NCI-H2107 treated with DMSO at 0.1 percent for 48 hours (cell line): ENCODE measurements around the gene TSTD2.
A peak's percentile ranks its signal among the peaks of the same experiment; 100 is the strongest.
"Not testable (repeated sequence)": the region's sequence is repeated elsewhere in the genome, so short reads cannot be mapped to it uniquely, and the experiment has no call there.

Experiments used
- DNase-seq: peaks from one replicate; lab custom pipeline; 2025; ENCODE audit not compliant: unreplicated experiment; lab: John Stamatoyannopoulos, UW

TSTD2 gene

GRCh38 chr9:97632248-97632984 lies 752 bp downstream of the TSTD2 start:
- DNase-seq: peak; percentile 75

DNA sequence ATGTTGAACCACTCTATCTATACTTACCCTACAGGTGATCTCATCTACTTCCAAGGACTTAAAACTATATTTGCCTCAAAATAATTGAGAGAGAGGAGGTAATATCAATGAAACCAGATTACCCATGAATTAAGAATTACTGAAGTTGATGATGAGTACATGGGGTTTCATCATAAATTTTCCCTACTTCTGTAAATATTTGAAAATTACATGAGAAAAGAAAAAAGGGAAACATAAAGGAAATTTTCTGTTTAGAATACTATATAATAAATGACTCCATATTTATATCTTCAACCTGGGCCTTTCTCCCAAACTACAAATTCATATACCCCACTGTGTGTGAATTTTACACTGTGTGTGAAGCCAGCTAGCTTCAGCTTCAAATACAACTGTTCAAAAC lies 2.6 kb downstream of the TSTD2 start:
- DNase-seq: no peak

DNA sequence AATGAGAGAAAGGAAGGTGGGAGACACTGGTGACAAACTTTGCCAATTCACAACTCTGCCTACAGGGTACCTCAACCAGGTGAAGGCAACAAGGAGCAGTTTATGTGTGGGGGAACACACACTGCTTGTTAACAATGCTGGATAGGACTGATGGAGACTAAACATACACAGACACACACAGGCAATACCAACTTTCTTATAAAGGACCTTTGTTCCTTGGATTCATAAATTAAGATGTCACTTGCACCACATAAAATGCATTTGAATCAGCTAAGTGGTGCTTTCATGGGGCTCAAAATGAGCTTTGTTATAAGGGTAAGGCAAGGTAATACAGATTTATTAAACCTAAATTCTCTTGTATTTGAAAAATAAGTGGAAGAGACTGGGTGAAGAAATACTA lies 4.0 kb downstream of the TSTD2 start:
- no peak for DNase-seq

DNA sequence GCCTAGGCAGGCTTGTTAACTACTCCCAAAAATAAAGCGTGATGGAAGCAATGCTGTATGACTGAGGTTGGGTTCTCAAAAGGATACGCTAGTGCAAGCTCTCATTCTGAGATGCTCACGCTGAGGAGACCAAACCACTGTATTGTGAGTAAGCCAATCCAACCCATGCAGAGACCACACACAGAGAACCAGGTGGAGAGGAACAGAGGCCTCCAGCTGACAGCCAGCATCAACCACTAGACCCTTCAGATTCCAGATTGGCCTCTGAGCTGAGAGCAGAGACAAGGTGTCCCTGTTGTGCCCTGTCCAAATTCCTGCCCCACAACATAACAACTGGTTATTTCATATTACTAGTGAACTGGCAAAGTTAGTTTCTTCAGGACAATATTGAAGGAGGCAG lies 4.5 kb downstream of the TSTD2 start:
- peak; percentile 26 for DNase-seq

GRCh38 chr9:97627624-97628023 lies 5.5 kb downstream of the TSTD2 start:
- DNase-seq: no peak

DNA sequence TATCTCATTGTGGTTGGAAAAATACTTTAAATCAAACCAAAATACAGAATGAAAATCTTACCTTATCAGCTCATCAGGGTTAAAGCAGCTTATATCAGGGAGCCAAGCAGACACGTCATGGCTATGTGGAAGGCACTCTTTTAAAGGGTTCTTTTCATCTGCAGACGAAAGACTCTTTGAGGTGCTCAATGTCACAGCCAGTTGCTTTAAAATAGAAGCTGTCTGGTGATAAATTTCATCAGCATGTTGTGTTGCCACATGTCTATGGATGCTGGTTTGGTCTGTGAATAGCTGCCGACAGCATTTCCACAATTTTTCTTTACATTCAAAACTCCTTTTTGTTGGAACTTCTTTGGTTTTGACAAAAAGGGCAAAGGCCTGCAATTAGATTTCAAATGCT lies 7.5 kb downstream of the TSTD2 start:
- no peak for DNase-seq

DNA sequence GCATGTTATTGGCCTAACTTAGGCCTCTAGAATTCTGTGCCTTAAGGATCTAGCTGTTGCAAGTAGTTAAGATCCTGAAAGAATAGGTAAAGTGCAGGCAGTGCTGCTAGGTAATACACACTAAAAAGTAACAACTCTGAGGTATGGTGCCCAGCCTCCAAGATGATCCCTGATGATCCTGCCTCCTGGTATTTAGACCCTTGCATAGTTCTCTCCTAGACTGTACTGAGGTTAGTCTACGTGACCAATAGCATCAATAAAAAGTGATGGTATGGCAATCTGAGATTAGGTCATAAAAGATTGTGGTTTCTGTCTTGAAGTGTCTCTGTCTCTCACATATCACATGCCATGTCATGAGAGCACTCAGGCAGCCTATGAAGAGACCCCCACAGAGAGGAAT lies 9.2 kb downstream of the TSTD2 start:
- DNase-seq: no peak

- DNase-seq: not testable (repeated sequence)
Observed at GRCh38 chr9:97622483-97622882, 10.7 kb downstream of the TSTD2 start.

DNA sequence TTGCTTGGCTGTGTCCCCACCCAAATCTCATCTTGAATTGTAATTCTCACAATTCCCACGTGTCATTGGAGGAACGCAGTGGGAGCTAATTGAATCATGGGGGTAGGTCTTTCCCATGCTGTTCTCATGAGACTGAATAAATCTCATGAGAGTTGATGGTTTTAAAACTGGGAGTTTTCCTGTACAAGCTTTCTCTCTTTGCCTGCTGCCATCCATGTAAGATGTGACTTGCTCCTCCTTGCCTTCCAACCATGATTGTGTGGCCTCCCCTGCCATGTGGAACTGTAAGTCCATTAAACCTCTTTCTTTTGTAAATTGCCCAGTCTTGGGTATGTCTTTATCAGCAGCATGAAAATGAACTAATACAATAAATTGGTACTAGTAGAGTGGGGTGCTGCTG lies 13.1 kb downstream of the TSTD2 start:
- not testable (repeated sequence) for DNase-seq

- no peak for DNase-seq
Observed at GRCh38 chr9:97617939-97618416, 15.2 kb downstream of the TSTD2 start.

DNA sequence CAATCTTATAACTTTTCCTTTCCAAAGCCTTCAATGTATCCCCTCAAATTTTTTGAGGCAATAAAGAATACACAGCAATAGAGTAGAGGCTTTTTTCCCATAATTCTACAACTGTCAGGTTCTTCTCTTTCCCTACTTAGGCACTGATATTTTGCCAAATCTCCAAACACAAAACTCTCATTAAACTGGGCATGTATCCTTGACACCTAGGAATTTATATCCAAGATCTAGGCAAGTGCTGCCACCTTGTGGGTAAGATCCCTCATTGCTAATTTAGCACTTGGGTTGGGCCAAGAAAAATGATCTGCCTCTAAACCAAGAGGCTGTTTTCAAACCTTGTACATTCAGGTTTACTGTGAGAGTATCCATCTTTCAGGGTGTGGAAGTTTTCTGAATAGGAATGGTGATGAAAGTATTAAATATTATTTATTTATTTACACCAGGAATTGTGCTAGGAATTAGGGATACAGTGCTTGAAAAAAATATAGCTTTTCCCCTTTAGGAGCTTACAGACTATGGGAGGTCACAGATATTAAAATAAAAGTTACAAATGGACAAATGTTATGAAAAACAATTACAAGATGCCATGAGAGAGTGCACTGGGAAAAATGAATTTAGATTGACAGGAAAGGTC lies 17.6 kb downstream of the TSTD2 start:
- peak; percentile 32 for DNase-seq

GRCh38 chr9:97604901-97605645 lies 28.1 kb downstream of the TSTD2 start:
- DNase-seq: no peak

DNA sequence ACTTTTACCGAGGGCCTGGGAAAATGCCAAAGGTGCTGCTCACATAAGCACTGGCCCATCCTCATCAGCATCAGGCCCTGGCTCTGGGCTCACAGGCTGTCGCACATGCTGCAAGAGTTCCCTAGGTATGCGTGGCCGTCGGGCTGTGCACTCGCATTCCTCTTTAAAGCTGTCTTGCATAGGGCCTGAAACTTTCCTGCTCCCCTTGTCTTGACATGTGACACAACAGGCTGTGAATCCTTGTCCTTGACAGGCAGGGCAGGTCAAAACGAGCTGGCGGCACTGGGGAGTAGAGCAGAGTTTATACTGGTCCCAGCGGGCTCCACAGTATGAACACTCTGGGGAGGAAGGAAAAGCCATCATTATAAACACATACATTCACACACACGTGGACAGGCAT lies 30.7 kb downstream of the TSTD2 start:
- no peak for DNase-seq

DNA sequence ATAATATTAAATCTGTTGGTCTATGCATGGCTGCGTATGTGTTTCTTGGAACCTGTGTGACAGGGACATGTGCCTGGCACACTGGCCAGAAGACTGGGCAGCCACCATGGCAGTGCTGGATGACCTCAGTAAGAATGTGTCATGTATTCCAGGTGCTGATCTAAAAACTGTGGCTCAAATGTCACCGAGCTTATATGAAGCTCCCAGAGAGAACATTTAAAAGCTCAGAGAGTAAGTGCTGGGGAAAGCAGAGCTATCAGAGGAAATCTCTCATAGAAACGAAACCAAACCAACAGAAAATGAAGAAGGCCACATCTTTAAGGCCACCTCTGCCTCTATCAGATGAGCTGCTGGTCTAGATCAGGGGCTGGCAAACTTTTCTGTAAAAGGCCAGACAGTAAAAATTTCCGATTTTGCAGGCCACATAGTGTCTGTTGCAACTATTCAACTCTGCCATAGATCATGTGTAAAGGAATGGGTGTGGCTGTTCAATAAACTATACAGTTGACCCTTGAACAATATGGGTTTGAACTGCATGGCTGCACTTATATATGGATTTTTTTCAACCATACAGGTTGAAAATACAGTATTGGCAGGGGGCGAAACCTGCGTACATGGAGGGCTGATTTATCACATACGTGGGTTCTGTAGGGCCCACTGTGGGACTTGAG lies 31.8 kb downstream of the TSTD2 start:
- DNase-seq: no peak

GRCh38 chr9:97600531-97601227 lies 32.5 kb downstream of the TSTD2 start:
- DNase-seq: no peak

- DNase-seq: no peak
Observed at GRCh38 chr9:97599314-97599846, 33.8 kb downstream of the TSTD2 start.

GRCh38 chr9:97598461-97599288 lies 34.5 kb downstream of the TSTD2 start:
- peak; percentile 67 for DNase-seq

- no peak for DNase-seq
Observed at GRCh38 chr9:97596906-97597305, 36.3 kb downstream of the TSTD2 start.

DNA sequence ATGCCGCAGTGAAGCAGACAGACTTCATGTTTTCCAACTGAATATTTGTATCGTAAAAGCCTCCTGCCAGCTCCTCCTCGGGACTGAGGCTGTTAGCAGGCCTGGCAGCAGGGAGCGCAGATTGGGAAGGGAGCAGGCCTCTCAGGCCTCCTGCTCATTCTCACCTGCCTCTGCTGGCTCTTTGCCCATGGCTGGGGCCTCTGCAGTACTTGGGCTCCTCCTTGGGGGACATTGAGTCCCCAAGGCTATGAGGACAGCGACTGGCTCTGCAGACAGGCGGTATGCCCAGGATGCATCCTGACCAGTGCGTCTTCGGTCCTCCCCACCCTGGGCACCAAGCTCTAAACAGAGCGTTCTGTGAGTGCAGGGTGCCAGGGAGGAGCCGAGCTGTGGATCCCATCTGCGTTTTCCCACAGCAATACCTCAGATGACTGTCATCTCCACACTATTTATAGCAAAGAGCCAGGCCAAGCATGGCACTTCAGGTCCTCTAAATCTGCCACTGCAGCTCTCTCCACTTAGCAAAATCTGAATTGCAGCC lies 38.7 kb downstream of the TSTD2 start:
- DNase-seq: peak; percentile 26
